22Rv1 (cell line): Measurements from ENCODE around the gene QSOX1.

Experiments used
- CTCF ChIP-seq: fragments of 450-650 bp; IDR thresholded peaks from 2 replicates; pipeline ENCODE4 v1.5.1; 2017; ENCODE audit warnings: mild to moderate bottlenecking
- ZFX ChIP-seq: fragments of 450-650 bp; IDR thresholded peaks from 2 replicates; pipeline ENCODE4 v1.6.1; 2017; ENCODE audit warnings: antibody characterized with exemption, borderline replicate concordance

- no peak for TF ChIP-seq CTCF
- TF ChIP-seq ZFX, result no peak
These were observed 2.0 kb downstream of the QSOX1 start for GRCh38 chr1:180156631-180157091.
